H1 (cell line): ENCODE measurements around the gene PRPF40B. TPM values are rescaled to one million over a fixed set of nuclear protein-coding genes. Genes with fewer than 3 reads are reported as not detected.

Experiments
- CTCF ChIA-PET: fragments of 300-600 bp; sonication (Branson Sonifier 250); formaldehyde crosslinking; loops from one replicate; lab custom pipeline; 2021; ENCODE audit not compliant: partially characterized antibody; lab: Charles Lee
- POLR2A ChIA-PET: fragments of 300-600 bp; sonication (Branson Sonifier 250); formaldehyde crosslinking; loops from one replicate; lab custom pipeline; 2021; ENCODE audit warnings: inconsistent platforms; ENCODE audit not compliant: partially characterized antibody; lab: Charles Lee
- DNase-seq, 2 experiments: peaks; one replicate each; pipeline versions ENCODE4 v3.0.0 to v3.0.0-alpha.2; 2010 to 2022; ENCODE audit warnings: low spot score in 2 of 2, low read depth in 1 of 2, mixed read lengths in 1 of 2
- FAIRE-seq: peaks from 2 replicates; lab custom pipeline; 2011; peaks lifted over from hg19 to GRCh38; lab: Jason Lieb, UNC
- H2AFZ ChIP-seq: 2 replicates; pipeline ENCODE4 v1.8.1; 2012; ENCODE audit warnings: low read length, inconsistent platforms
- H2AK5ac ChIP-seq: 2 replicates; pipeline ENCODE4 v1.6.1; 2013; ENCODE audit warnings: low read depth, low read length
- H2BK120ac ChIP-seq: replicated peaks from 2 replicates; pipeline ENCODE3; 2013; ENCODE audit warnings: low read depth, low read length, inconsistent platforms
- H2BK12ac ChIP-seq: 2 replicates; pipeline ENCODE4 v1.6.1; 2013; ENCODE audit warnings: low read depth, low read length
- H2BK15ac ChIP-seq: 2 replicates; pipeline ENCODE4 v1.6.1; 2013; ENCODE audit warnings: low read length
- H2BK20ac ChIP-seq: 2 replicates; pipeline ENCODE4 v1.6.1; 2013; ENCODE audit warnings: low read length
- H2BK5ac ChIP-seq: 2 replicates; pipeline ENCODE4 v1.6.1; 2013; ENCODE audit warnings: low read depth, low read length
- H3K14ac ChIP-seq: 2 replicates; pipeline ENCODE4 v1.6.1; 2013; ENCODE audit warnings: inconsistent platforms; ENCODE audit not compliant: insufficient read length
- H3K18ac ChIP-seq: 2 replicates; pipeline ENCODE4 v1.6.1; 2013; ENCODE audit warnings: low read length; ENCODE audit errors: extremely low read depth
- H3K23ac ChIP-seq: 2 replicates; pipeline ENCODE4 v1.6.1; 2013; ENCODE audit warnings: inconsistent platforms; ENCODE audit not compliant: insufficient read length
- H3K23me2 ChIP-seq: 2 replicates; pipeline ENCODE4 v1.6.1; 2013; ENCODE audit warnings: low read depth, low read length
- H3K27ac ChIP-seq: 2 replicates; pipeline ENCODE4 v1.6.1; 2011; ENCODE audit warnings: low read depth, low read length, inconsistent platforms
- H3K27me3 ChIP-seq, 4 experiments: replicated peaks in 1 of 4; 1 replicate in 1 of 4; 2 replicates in 3 of 4; pipeline versions ENCODE4 v1.6.1 to v1.8.1; 2011 to 2013; ENCODE audit warnings: low read length in 3 of 4, mild to moderate bottlenecking in 3 of 4, inconsistent platforms in 2 of 4, mixed read lengths in 2 of 4, moderate library complexity in 1 of 4; ENCODE audit not compliant: control insufficient read depth in 3 of 4, insufficient read depth in 3 of 4; ENCODE audit errors: extremely low read depth in 1 of 4
- H3K36me3 ChIP-seq, 4 experiments: 2 replicates each; pipeline versions ENCODE4 v1.6.1 to v1.8.1; 2011 to 2013; ENCODE audit warnings: mild to moderate bottlenecking in 4 of 4, low read length in 3 of 4, moderate library complexity in 2 of 4, control low read depth in 1 of 4, inconsistent platforms in 1 of 4; ENCODE audit not compliant: insufficient read depth in 4 of 4, control insufficient read depth in 2 of 4
- H3K4ac ChIP-seq: replicated peaks from 2 replicates; pipeline ENCODE3; 2013; ENCODE audit warnings: low read length, low read depth, mixed read lengths, inconsistent platforms; ENCODE audit not compliant: insufficient read length
- H3K4me1 ChIP-seq, 4 experiments: replicated peaks in 1 of 4; 1 replicate in 1 of 4; 2 replicates in 3 of 4; pipeline versions ENCODE4 v1.6.1 to v1.8.1; 2011 to 2013; ENCODE audit warnings: low read length in 3 of 4, inconsistent platforms in 2 of 4, mixed read lengths in 1 of 4; ENCODE audit not compliant: insufficient read depth in 4 of 4, control insufficient read depth in 3 of 4
- H3K4me2 ChIP-seq, 2 experiments: 2 replicates each; pipeline versions ENCODE4 v1.6.1 to v1.8.1; 2011 to 2013; ENCODE audit warnings: low read depth in 2 of 2, low read length in 2 of 2, control low read depth in 1 of 2, inconsistent platforms in 1 of 2, mild to moderate bottlenecking in 1 of 2; ENCODE audit not compliant: insufficient read depth in 1 of 2
- H3K4me3 ChIP-seq, 4 experiments: fragments of 200-600, 300-600 bp in 1 of 4; sonication (generic), shearing (Covaris generic), sonication (Bioruptor Twin) in 1 of 4; 2 replicates each; pipeline versions ENCODE4 v1.5.1 to v1.8.1; 2011 to 2016; ENCODE audit warnings: low read length in 4 of 4, low read depth in 3 of 4, control low read depth in 2 of 4, inconsistent platforms in 2 of 4, mild to moderate bottlenecking in 2 of 4, mixed read lengths in 1 of 4, moderate library complexity in 1 of 4; ENCODE audit not compliant: insufficient read depth in 2 of 4; ENCODE audit errors: extremely low read depth in 1 of 4
- H3K56ac ChIP-seq: replicated peaks from 2 replicates; pipeline ENCODE3; 2013; ENCODE audit warnings: low read depth, mild to moderate bottlenecking, mixed read lengths, low read length, inconsistent platforms; ENCODE audit not compliant: insufficient read length
- H3K79me1 ChIP-seq: 2 replicates; pipeline ENCODE4 v1.6.1; 2013; ENCODE audit warnings: low read depth, low read length, control low read depth
- H3K79me2 ChIP-seq, 2 experiments: 2 replicates each; pipeline versions ENCODE4 v1.6.1 to v1.8.1; 2012 to 2013; ENCODE audit warnings: low read length in 2 of 2, mild to moderate bottlenecking in 2 of 2, inconsistent platforms in 1 of 2; ENCODE audit not compliant: insufficient read depth in 2 of 2, control insufficient read depth in 1 of 2
- H3K9ac ChIP-seq, 4 experiments: replicated peaks in 1 of 4; 1 replicate in 1 of 4; 2 replicates in 3 of 4; pipeline versions ENCODE4 v1.6.1 to v1.8.1; 2011 to 2013; ENCODE audit warnings: low read depth in 3 of 4, low read length in 3 of 4, control low read depth in 2 of 4, mild to moderate bottlenecking in 2 of 4, moderate library complexity in 2 of 4, inconsistent platforms in 1 of 4; ENCODE audit errors: extremely low read depth in 1 of 4
- H3K9me3 ChIP-seq, 2 experiments: 2 replicates each; pipeline versions ENCODE4 v1.6.1 to v1.8.1; 2012 to 2013; ENCODE audit warnings: mild to moderate bottlenecking in 2 of 2, moderate library complexity in 2 of 2, control low read depth in 1 of 2, inconsistent platforms in 1 of 2, low read depth in 1 of 2, low read length in 1 of 2, mixed read lengths in 1 of 2; ENCODE audit not compliant: insufficient read depth in 2 of 2
- H4K20me1 ChIP-seq, 2 experiments: replicated peaks in 1 of 2; 2 replicates each; pipeline versions ENCODE3 to v1.8.1; 2011 to 2013; ENCODE audit warnings: inconsistent platforms in 2 of 2, low read length in 2 of 2, mild to moderate bottlenecking in 1 of 2; ENCODE audit not compliant: insufficient read depth in 2 of 2, control insufficient read depth in 1 of 2
- H4K5ac ChIP-seq: 2 replicates; pipeline ENCODE4 v1.6.1; 2013; ENCODE audit warnings: low read length, low read depth, mixed read lengths, inconsistent platforms; ENCODE audit not compliant: insufficient read length
- H4K8ac ChIP-seq: 2 replicates; pipeline ENCODE4 v1.8.0; 2013; ENCODE audit warnings: mild to moderate bottlenecking, moderate library complexity, low read length, inconsistent platforms; ENCODE audit not compliant: insufficient read depth; ENCODE audit errors: extremely low read depth
- H4K91ac ChIP-seq: replicated peaks from 2 replicates; pipeline ENCODE3; 2013; ENCODE audit warnings: low read length, mixed read lengths, inconsistent platforms; ENCODE audit not compliant: insufficient read length
- BCL11A ChIP-seq, 2 experiments: IDR thresholded peaks; one replicate each; pipeline ENCODE4 v1.6.1; 2011; ENCODE audit warnings: low read depth in 2 of 2, low read length in 2 of 2, mild to moderate bottlenecking in 2 of 2
- FOSL1 ChIP-seq: IDR thresholded peaks from 2 replicates; pipeline ENCODE4 v1.6.1; 2011; ENCODE audit warnings: mild to moderate bottlenecking, low read depth, low read length, moderate library complexity; ENCODE audit not compliant: insufficient read depth
- HDAC6 ChIP-seq: IDR thresholded peaks from one replicate; pipeline ENCODE4 v1.7.1; 2012; ENCODE audit warnings: low read depth, mild to moderate bottlenecking, inconsistent platforms, low read length, moderate library complexity
- WGBS, 2 experiments: shearing (Covaris generic) in 1 of 2; methylation state at CpG; one replicate each; pipeline versions ENCODE4 v1.1.6 to v1.1.7; 2013 to 2015; ENCODE audit warnings: low lambda C conversion rate in 2 of 2, mixed read lengths in 2 of 2, inconsistent platforms in 1 of 2, low coverage in 1 of 2, missing lambda C conversion rate in 1 of 2; ENCODE audit not compliant: insufficient replicate concordance in 2 of 2, insufficient coverage in 1 of 2, insufficient read length in 1 of 2; ENCODE audit errors: extremely low coverage in 1 of 2, missing lambda C conversion rate in 1 of 2; 5-methylcytosine and 5-hydroxymethylcytosine counted together
- polyA plus RNA-seq, 7 experiments: library from polyadenylated mRNA; depleted of rRNA in 3 of 7; stranded (reverse) in 5 of 7; unstranded in 2 of 7; fragments of >200 nt in 5 of 7; fragments of 200-250 nt in 2 of 7; gene quantifications; 1 replicate in 5 of 7; 2 replicates in 1 of 7; 4 replicates in 1 of 7; pipeline versions ENCODE4 v1.2.1 to v1.2.3, GENCODE V29; 2011 to 2013; ENCODE audit warnings: missing spikeins in 2 of 7, mixed read lengths in 2 of 7
- total RNA-seq: library from RNA; stranded (reverse); fragmentation: NEBNext Ultra II Directional; extraction: Animal tissue kit (Norgen Biotek cat#: 25700); gene quantifications from 2 replicates; pipeline ENCODE4 v1.2.1, GENCODE V29; 2021

Gene PRPF40B
- total and polyA plus RNA-seq, 2 of the 8 experiments (the other 6 are each of a cell fraction or from before 2014, with no cell fraction given), result 14.4 to 24.4 TPM

- H3K9me3 ChIP-seq, result no peaks in the 10 kb centered on the region
- 94% methylated on average over 13 of the region's 13 CpGs; no CpG with 5 or more reads in 1 of the 2 experiments for WGBS, 2 experiments
- no peak overlapping the region for H3K27ac ChIP-seq
- H2BK15ac ChIP-seq, result no peak overlapping the region
- H3K27me3 ChIP-seq, result no peaks in the 10 kb centered on the region
- H4K20me1 ChIP-seq, result no peaks in the 10 kb centered on the region
- no peak overlapping the region for H3K56ac ChIP-seq
- no peak for FAIRE-seq
- no peaks in the 10 kb centered on the region for H3K79me2 ChIP-seq
- H3K9ac ChIP-seq, result no peak overlapping the region
- POLR2A ChIA-PET, result interaction anchor here (0.8 kb wide), 1 partner anchor 11 kb away, joined by 3 read pairs; no protein-coding TSS in a partner anchor
- no peak overlapping the region for H3K4me2 ChIP-seq
- no peak overlapping the region for H4K91ac ChIP-seq
- no peak overlapping the region for H3K14ac ChIP-seq
- no peak overlapping the region for H4K5ac ChIP-seq
- peaks cover under 1 to 53% (median 12%) of the 10 kb centered on the region in 4 experiments; a peak in 7 of 8 replicates for H3K36me3 ChIP-seq
- no peak overlapping the region for H4K8ac ChIP-seq
- H3K23me2 ChIP-seq, result no peaks in the 10 kb centered on the region
- H3K18ac ChIP-seq, result no peak overlapping the region
- no peak overlapping the region for H2BK120ac ChIP-seq
- peak overlapping the region; percentile 44; the same call in 1 of the 2 replicates for H2BK5ac ChIP-seq
- no peaks in the 10 kb centered on the region for H3K79me1 ChIP-seq
- H3K23ac ChIP-seq, result no peak overlapping the region
- no peak overlapping the region for H2BK12ac ChIP-seq
- no peak overlapping the region for H3K4ac ChIP-seq
- peaks cover 0 to 2% (median 2%) of the 10 kb centered on the region in 4 experiments; a peak in 3 of 7 replicates for H3K4me1 ChIP-seq
- CTCF ChIA-PET, result interaction anchor here (0.6 to 5.3 kb wide), 5 partner anchors 10 to 82 kb away, joined by 3 to 41 read pairs (median 3); no protein-coding TSS in a partner anchor
- H2AK5ac ChIP-seq, result no peak overlapping the region
- no peak for DNase-seq
- no peak overlapping the region for H3K4me3 ChIP-seq
- no peak overlapping the region for H2AFZ ChIP-seq
- no peak overlapping the region for H2BK20ac ChIP-seq
- TF ChIP-seq FOSL1 (no peak), BCL11A (IDR thresholded peaks at IDR 0.05; ENCODE audit: low read depth in 2 of 2, low read length in 2 of 2) (no peak), HDAC6 (no peak)
These were observed 34.9 kb downstream of the PRPF40B start for GRCh38 chr12:49658276-49658675.
